NCI-H2107 treated with DMSO at 0.1 percent for 48 hours (cell line): ENCODE results near the gene CRB2.

Experiments
- DNase-seq: peaks from one replicate; lab custom pipeline; 2025; ENCODE audit not compliant: unreplicated experiment; lab: John Stamatoyannopoulos, UW

Gene CRB2

DNA sequence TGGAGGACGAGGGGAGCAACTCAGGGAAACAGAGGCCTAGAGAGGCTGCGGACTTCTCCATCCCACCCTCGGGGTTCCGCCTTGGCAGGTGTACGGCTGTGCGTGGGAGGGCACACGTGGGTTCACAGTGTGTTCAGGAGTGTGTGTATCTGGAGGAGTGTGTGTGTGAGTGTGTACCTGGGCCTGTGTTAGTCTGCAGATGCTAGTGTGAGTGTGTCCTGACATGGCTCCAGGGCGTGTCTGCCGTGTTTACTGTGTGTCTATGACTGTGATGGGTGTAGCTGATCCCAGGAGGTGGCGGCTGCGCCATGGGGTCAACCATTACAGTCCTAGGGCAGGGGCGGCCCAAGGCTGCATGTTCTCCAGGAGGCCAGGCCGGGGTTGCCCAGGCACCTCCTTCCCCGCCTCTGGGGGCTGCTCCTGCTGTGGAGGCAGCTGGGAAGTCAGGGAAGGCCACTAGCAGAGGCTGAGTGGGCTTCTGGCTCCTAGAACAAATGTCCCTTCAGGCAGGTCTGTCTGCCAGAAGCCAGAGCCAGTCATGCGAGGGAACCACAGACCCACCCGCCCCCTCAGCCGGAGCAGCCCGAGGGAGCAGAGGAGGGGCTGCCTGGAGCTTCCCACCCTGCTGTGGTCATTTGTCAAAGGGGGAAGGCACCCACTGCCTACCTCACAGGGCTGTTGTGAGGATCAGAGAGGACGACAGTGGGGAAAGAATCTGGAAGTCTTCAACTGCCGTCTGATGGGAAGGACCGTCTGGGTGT lies 21.4 kb downstream of the CRB2 start:
- DNase-seq, result no peak

- no peak for DNase-seq
These were observed 22.0 kb downstream of the CRB2 start for GRCh38 chr9:123378025-123378424.

GRCh38 chr9:123378956-123379660 lies 23.1 kb downstream of the CRB2 start:
- no peak for DNase-seq

- no peak for DNase-seq
These were observed 25.1 kb downstream of the CRB2 start for GRCh38 chr9:123380852-123381705.

GRCh38 chr9:123382653-123383511 lies 26.9 kb downstream of the CRB2 start:
- DNase-seq, result no peak

- DNase-seq, result no peak
These were observed 27.6 kb downstream of the CRB2 start for GRCh38 chr9:123383512-123384170.

DNA sequence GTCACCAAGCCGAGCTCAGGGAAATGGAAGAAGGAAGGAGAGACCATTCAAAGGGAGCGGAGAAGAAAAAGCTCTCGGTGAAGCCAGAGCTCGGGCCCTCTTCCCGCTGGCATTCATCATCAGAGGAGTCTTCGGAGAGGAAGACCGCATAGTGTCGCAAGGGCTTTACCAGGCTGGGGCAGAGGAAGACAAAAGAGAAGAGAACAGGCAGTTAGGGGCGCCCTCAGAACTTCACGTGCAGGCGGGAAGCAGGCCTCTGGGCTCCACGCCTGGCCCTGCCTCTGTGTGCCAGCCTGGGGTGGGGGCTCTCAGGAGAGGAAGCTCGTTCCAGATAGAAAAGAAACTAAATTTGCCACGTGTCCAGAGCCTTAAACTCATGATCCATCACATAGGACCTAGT lies 31.7 kb downstream of the CRB2 start:
- DNase-seq, result no peak

DNA sequence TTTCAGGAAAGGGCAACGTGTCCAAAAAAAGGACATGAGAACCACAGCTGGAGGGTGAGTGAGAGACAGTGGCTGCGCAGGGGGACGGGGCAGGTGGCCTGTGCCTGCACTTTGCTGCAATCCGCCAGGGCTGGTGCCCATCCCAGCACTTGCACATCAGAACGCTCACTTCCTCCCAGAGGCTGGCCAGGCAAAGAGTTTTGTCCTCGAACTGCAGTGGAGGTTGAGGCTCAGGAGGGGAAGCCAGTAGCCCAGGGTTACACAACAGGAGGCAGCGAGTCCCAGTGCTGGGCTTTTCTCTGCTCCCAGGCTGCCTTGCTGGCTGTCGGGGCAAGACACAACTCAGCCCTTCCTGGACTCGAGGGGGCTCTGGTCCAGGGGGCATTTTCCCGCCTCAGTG lies 33.1 kb downstream of the CRB2 start:
- DNase-seq, result no peak

GRCh38 chr9:123389698-123390097 lies 33.7 kb downstream of the CRB2 start:
- DNase-seq, result no peak

DNA sequence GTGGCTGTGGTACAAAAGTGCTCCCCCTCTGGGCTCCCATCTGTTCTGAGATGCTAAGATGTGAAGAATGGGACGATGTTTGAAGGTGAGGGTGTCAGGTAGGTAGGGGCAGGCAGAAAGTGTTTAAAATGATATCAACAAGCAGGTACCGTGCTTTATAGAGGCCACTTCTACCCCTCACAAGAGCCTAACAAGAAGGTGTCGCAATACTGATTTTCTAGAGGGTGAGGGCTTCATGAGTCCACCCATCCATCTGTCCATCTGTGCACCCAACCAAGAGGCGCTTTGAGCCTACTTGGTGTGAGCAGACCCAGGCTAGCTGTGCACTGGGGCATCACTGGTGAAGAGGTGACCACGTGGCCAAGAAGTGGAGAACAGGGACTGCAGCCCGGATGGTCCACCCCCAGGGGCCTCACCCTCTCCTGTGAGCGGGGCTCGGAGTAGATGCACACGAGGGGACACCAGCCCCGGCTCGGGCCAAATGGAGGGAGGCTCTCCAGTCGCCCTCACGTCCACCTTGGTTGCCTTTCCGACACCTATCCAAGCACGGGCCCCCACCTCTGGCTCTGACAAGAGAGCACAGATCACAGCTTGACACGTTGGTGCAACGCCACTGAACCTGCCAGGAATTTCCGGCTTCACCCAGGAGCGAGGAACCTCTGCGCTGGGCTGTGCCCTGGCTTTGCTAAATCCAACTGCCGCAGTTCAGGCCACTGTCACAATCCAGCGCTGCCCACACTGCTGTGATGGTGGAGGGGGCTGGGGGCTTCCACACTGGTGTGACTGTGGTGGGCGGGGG lies 34.5 kb downstream of the CRB2 start:
- DNase-seq, result no peak

GRCh38 chr9:123391233-123391632 lies 35.2 kb downstream of the CRB2 start:
- DNase-seq, result no peak

DNA sequence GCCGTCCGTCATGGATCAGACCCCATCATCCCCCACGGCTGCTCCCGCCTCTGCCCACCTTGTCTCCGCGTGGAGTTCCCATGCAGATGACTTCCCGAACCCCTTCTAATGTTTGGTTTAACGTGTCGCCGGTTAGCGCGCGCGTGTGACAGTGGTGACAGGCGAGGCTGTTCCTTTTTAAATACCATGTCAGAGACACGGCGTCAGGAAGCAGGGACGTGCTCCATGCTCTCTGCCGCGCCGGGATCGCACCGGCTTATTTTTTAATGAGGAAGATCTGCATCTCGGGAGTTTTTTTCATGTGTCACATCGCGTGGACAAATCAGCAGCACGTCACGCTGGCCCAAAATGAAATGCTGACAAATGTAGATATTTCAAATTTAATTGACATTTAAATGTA lies 35.9 kb downstream of the CRB2 start:
- no peak for DNase-seq

- no peak for DNase-seq
These were observed 36.8 kb downstream of the CRB2 start for GRCh38 chr9:123392802-123393201.

GRCh38 chr9:123394291-123395235 lies 38.6 kb downstream of the CRB2 start:
- DNase-seq, result no peak

- no peak for DNase-seq
These were observed 39.3 kb downstream of the CRB2 start for GRCh38 chr9:123395276-123395688.

DNA sequence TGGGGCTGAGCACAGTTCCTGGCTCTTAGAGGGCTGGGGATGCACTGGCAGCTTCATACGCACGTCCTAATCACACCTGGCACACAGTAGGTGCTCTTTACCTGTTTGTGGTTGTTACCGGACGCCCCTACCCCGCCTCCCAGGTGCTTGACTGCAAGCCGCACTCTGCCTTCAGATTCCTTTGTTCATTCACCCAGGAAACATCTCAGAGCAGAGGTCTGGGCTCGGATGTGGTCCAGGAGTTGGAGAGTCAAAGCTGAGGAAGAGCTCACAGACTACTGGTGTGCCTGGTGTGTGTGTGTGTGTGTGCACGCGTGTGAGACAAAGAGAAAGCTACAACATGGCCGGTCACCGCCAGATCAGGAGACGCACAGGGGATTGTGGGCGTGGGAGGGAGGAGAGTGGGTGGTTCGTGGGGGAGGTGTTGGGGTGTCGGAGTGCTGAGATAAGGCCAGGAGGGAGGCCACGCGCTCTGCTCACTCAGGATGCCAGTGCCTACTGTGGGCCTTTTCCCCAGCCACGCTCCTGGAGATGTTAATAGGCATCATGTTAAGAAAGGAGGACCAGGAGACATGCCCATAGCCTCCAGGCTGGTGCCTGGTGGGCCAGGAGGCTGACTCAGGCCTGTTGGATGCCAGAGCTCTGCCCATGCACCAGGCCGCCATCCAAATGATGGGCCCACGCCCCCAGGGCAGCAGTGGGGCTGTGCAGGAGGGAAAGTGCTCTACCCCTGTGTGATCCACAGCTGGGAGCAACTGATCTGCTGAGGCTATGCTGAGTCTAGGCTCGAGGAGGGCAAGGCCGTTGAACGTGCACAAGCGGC lies 39.9 kb downstream of the CRB2 start:
- DNase-seq, result no peak

DNA sequence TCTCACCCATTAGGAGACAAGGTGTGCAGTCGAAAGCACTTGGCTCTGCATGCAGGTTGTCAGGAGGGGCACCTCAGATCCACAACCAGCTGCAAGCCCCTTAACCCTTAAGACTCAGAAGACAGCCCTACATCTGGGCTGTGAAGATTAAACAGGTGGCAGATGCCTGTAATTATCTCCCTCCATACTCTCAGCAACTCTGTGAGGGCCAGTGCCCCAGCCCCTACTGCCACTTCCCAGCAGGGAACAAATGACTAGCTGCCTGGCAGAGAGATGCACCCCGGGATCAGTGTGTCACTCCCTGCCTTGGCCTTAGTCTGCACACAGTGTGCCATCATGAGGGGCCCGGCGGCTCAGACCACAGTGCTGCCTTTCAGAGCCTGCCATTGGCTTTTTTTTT lies 42.0 kb downstream of the CRB2 start:
- no peak for DNase-seq
